A673 (cell line): ENCODE results near the gene USP32. TPM values are rescaled to one million over a fixed set of nuclear protein-coding genes. Genes with fewer than 3 reads are reported as not detected.

ENCODE experiments used
- BruUV-seq: library from RNA; stranded (reverse); fragments of 400-500 nt; replicated peaks from 2 replicates; lab custom pipeline; 2021; lab: Mats Ljungman, UMichigan
- CTCF ChIA-PET: fragments of 300-600 bp; sonication (Branson Sonifier 250); formaldehyde crosslinking; loops from one replicate; lab custom pipeline; 2022; ENCODE audit warnings: antibody characterized with exemption; lab: Charles Lee
- POLR2A ChIA-PET: fragments of 300-600 bp; sonication (Branson Sonifier 250); formaldehyde crosslinking; loops from one replicate; lab custom pipeline; 2022; ENCODE audit warnings: antibody characterized with exemption; ENCODE audit not compliant: low non-redundant PET; lab: Charles Lee
- DNase-seq: peaks from one replicate; pipeline ENCODE4 v3.0.0-alpha.2; 2015; ENCODE audit warnings: low spot score
- H3K27ac ChIP-seq: fragments of 200-600 bp; sonication (generic); 2 replicates; pipeline ENCODE4 v1.5.1; 2016; ENCODE audit warnings: mixed run types, low read depth, mild to moderate bottlenecking, mixed read lengths, antibody characterized with exemption, low read length; ENCODE audit not compliant: poor library complexity, severe bottlenecking
- H3K27me3 ChIP-seq: fragments of 200-600 bp; sonication (generic); replicated peaks from 2 replicates; pipeline ENCODE4 v1.6.1; 2017; ENCODE audit warnings: mixed run types, low read depth, mild to moderate bottlenecking, mixed read lengths, antibody characterized with exemption, low read length; ENCODE audit not compliant: insufficient read depth, poor library complexity
- H3K36me3 ChIP-seq: fragments of 200-600 bp; sonication (generic); 2 replicates; pipeline ENCODE4 v1.6.1; 2016; ENCODE audit warnings: mixed run types, mild to moderate bottlenecking, mixed read lengths, antibody characterized with exemption, low read length; ENCODE audit not compliant: insufficient read depth, poor library complexity, severe bottlenecking
- H3K4me1 ChIP-seq: fragments of 200-600 bp; sonication (generic); 2 replicates; pipeline ENCODE4 v1.6.1; 2017; ENCODE audit warnings: mixed run types, mild to moderate bottlenecking, mixed read lengths, antibody characterized with exemption, low read length; ENCODE audit not compliant: insufficient read depth, poor library complexity, severe bottlenecking
- H3K4me3 ChIP-seq: fragments of 200-600 bp; sonication (generic); 2 replicates; pipeline ENCODE4 v1.5.1; 2016; ENCODE audit warnings: low read depth, mixed run types, mild to moderate bottlenecking, mixed read lengths, low read length; ENCODE audit not compliant: poor library complexity, severe bottlenecking
- H3K9me3 ChIP-seq: fragments of 200-600 bp; sonication (generic); 2 replicates; pipeline ENCODE4 v1.6.1; 2016; ENCODE audit warnings: mixed run types, low read depth, mild to moderate bottlenecking, mixed read lengths, antibody characterized with exemption, low read length; ENCODE audit not compliant: poor library complexity, severe bottlenecking
- CTCF ChIP-seq: fragments of 300-800, 200-600 bp; sonication (generic); conservative IDR thresholded peaks from 2 replicates; pipeline ENCODE4 v1.5.1; 2017; ENCODE audit warnings: low read depth, mild to moderate bottlenecking, antibody characterized with exemption, low read length, moderate library complexity, mixed read lengths
- EZH2 ChIP-seq: fragments of 200-600 bp; sonication (generic); IDR thresholded peaks from 2 replicates; pipeline ENCODE4 v1.6.1; 2017; ENCODE audit warnings: borderline replicate concordance, low read depth, mild to moderate bottlenecking, mixed read lengths, antibody characterized with exemption, low read length; ENCODE audit not compliant: poor library complexity, severe bottlenecking
- intact Hi-C: fragments of 100-400 bp; cut with micrococcal nuclease; formaldehyde crosslinking; loops from one replicate; pipeline ENCODE4 v1.10.0; 2022; ENCODE audit not compliant: unreplicated experiment
- total RNA-seq: library from RNA; stranded (reverse); gene quantifications from 2 replicates; pipeline ENCODE4 v1.2.3, GENCODE V29; 2021

The USP32 gene
- total RNA-seq, 1 experiment from 2014 or later = 54.8 TPM

GRCh38 chr17:60158751-60159478 is 233.0 kb downstream of the USP32 start:
- intact Hi-C loops = no loop called here
- Histone ChIP-seq H3K27me3 (no peaks in the 10 kb centered on the region), H3K36me3 (no peaks in the 10 kb centered on the region), H3K9me3 (no peaks in the 10 kb centered on the region), H3K27ac (no peak overlapping the region), H3K4me1 (peaks cover 7% of the 10 kb centered on the region), H3K4me3 (no peak overlapping the region)
- no peak for DNase-seq
- TF ChIP-seq EZH2 (no peak), CTCF (no peak)
- POLR2A ChIA-PET = no interaction called here
- BruUV-seq = no TSS peak
- CTCF ChIA-PET = no interaction called here

GRCh38 chr17:60157487-60158040 is 234.4 kb downstream of the USP32 start:
- DNase-seq = no peak
- H3K27me3 ChIP-seq = no peaks in the 10 kb centered on the region
- intact Hi-C loops = no loop called here
- no peak overlapping the region for H3K27ac ChIP-seq
- ChIA-PET CTCF (no interaction called here), POLR2A (no interaction called here)
- H3K4me1 ChIP-seq = peaks cover 7% of the 10 kb centered on the region
- no peak for TF ChIP-seq EZH2
- no peak for TF ChIP-seq CTCF
- no TSS peak for BruUV-seq
- H3K36me3 ChIP-seq = no peaks in the 10 kb centered on the region
- no peaks in the 10 kb centered on the region for H3K9me3 ChIP-seq
- H3K4me3 ChIP-seq = no peak overlapping the region

- no peak for TF ChIP-seq EZH2
- no peak for TF ChIP-seq CTCF
- Histone ChIP-seq H3K9me3 (no peaks in the 10 kb centered on the region), H3K4me3 (no peak overlapping the region), H3K27ac (no peak overlapping the region), H3K4me1 (peaks cover 7% of the 10 kb centered on the region), H3K36me3 (no peaks in the 10 kb centered on the region), H3K27me3 (peaks cover 5% of the 10 kb centered on the region)
- CTCF ChIA-PET = no interaction called here
- intact Hi-C loops = no loop called here
- no peak for DNase-seq
- POLR2A ChIA-PET = no interaction called here
- BruUV-seq = no TSS peak
These were observed 235.2 kb downstream of the USP32 start for GRCh38 chr17:60156746-60157145.
